D341Med (cell line): ENCODE measurements around the gene USP2.

Experiments used
- DNase-seq: peaks from one replicate; pipeline ENCODE4 v3.0.0; 2012; ENCODE audit warnings: low spot score

Gene USP2

GRCh38 chr11:119376197-119376847 is 5.2 kb downstream of the USP2 start:
- DNase-seq = no peak

GRCh38 chr11:119375337-119376196 is 5.9 kb downstream of the USP2 start:
- peak; percentile 79 for DNase-seq

GRCh38 chr11:119374632-119375336 is 6.7 kb downstream of the USP2 start:
- no peak for DNase-seq

- DNase-seq = peak; percentile 74
Observed at GRCh38 chr11:119373921-119374631, 7.4 kb downstream of the USP2 start.

GRCh38 chr11:119373059-119373920 is 8.2 kb downstream of the USP2 start:
- DNase-seq = no peak

GRCh38 chr11:119372260-119373058 is 9.0 kb downstream of the USP2 start:
- DNase-seq = no peak

- peak; percentile 65 for DNase-seq
Observed at GRCh38 chr11:119371778-119372182, 9.7 kb downstream of the USP2 start.

- DNase-seq = no peak
Observed at GRCh38 chr11:119371067-119371601, 10.4 kb downstream of the USP2 start.

GRCh38 chr11:119370486-119371046 is 10.9 kb downstream of the USP2 start:
- peak; percentile 57 for DNase-seq

- peak; percentile 54 for DNase-seq
Observed at GRCh38 chr11:119369132-119369925, 12.2 kb downstream of the USP2 start.

- DNase-seq = peak; percentile 86
Observed at GRCh38 chr11:119368121-119369034, 13.1 kb downstream of the USP2 start.

GRCh38 chr11:119367661-119368120 is 13.8 kb downstream of the USP2 start:
- DNase-seq = no peak

- no peak for DNase-seq
Observed at GRCh38 chr11:119366690-119367620, 14.5 kb downstream of the USP2 start.

- no peak for DNase-seq
Observed at GRCh38 chr11:119365071-119365591, 16.4 kb downstream of the USP2 start.

GRCh38 chr11:119363851-119364590 is 17.5 kb downstream of the USP2 start:
- peak; percentile 90 for DNase-seq
